Activated naive CD8-positive, alpha-beta T cell treated with anti-CD3 and anti-CD28 coated beads, Interleukin-2, amount 50 U/mL, for 24 hours (primary cell): ENCODE results near the gene GNG4.

Experiments used
- ATAC-seq: fragments of 150-1000 bp; cut with Tn5 transposase; one replicate; pipeline ENCODE4 v1.10.0; 2021
- DNase-seq: peaks from one replicate; pipeline ENCODE4 v3.0.0; 2021
- H3K27ac Mint-ChIP-seq: one replicate; pipeline ENCODE4 v1.8.0; 2021; ENCODE audit warnings: mild to moderate bottlenecking, mixed read lengths
- H3K27me3 Mint-ChIP-seq: one replicate; pipeline ENCODE4 v1.8.0; 2021; ENCODE audit warnings: mixed read lengths
- H3K36me3 Mint-ChIP-seq: one replicate; pipeline ENCODE4 v1.8.0; 2021; ENCODE audit warnings: low read depth, mixed read lengths
- H3K4me1 Mint-ChIP-seq: one replicate; pipeline ENCODE4 v1.8.0; 2021; ENCODE audit warnings: mixed read lengths
- H3K4me3 Mint-ChIP-seq: one replicate; pipeline ENCODE4 v1.8.0; 2021; ENCODE audit warnings: mild to moderate bottlenecking, moderate library complexity, mixed read lengths
- H3K9me3 Mint-ChIP-seq: one replicate; pipeline ENCODE4 v1.8.0; 2021; ENCODE audit warnings: mixed read lengths

Gene GNG4

GRCh38 chr1:235649368-235650163 is at the start of gene GNG4:
Gene GNG4, minus strand, starts transcription at chr1:235649784. Its CDS starts 65,946 bp downstream, at chr1:235583838.
- ATAC-seq (peak; percentile 31), DNase-seq (peak; percentile 40)
- Mint-ChIP-seq H3K4me3 (peak within 1 kb of the TSS; percentile 70), H3K27me3 (peaks cover 67% of the 10 kb centered on the region), H3K9me3 (no peaks in the 10 kb centered on the region), H3K27ac (peak within 1 kb of the TSS; percentile 39), H3K4me1 (peaks cover 11% of the 10 kb centered on the region), H3K36me3 (no peaks in the 10 kb centered on the region)

GRCh38 chr1:235697508-235697907 is 47.9 kb upstream of the GNG4 start:
- no peaks in the 10 kb centered on the region for H3K27me3 Mint-ChIP-seq
- DNase-seq (no peak), ATAC-seq (peak; percentile 99)
- peaks cover 77% of the 10 kb centered on the region for H3K36me3 Mint-ChIP-seq
- H3K27ac Mint-ChIP-seq: peak overlapping the region; percentile 84
- peaks cover 25% of the 10 kb centered on the region for H3K4me1 Mint-ChIP-seq
- H3K9me3 Mint-ChIP-seq: no peaks in the 10 kb centered on the region
- peak overlapping the region; percentile 7 for H3K4me3 Mint-ChIP-seq

- no peak overlapping the region for H3K4me3 Mint-ChIP-seq
- no peak overlapping the region for H3K27ac Mint-ChIP-seq
- DNase-seq (no peak), ATAC-seq (no peak)
- no peaks in the 10 kb centered on the region for H3K27me3 Mint-ChIP-seq
- H3K4me1 Mint-ChIP-seq: no peaks in the 10 kb centered on the region
- peaks cover 49% of the 10 kb centered on the region for H3K36me3 Mint-ChIP-seq
- H3K9me3 Mint-ChIP-seq: no peaks in the 10 kb centered on the region
These were observed 39.8 kb upstream of the GNG4 start for GRCh38 chr1:235689356-235689755.

- H3K27me3 Mint-ChIP-seq: no peaks in the 10 kb centered on the region
- ATAC-seq: no peak
- H3K36me3 Mint-ChIP-seq: peaks cover 52% of the 10 kb centered on the region
- H3K27ac Mint-ChIP-seq: no peak overlapping the region
- no peaks in the 10 kb centered on the region for H3K4me1 Mint-ChIP-seq
- H3K9me3 Mint-ChIP-seq: no peaks in the 10 kb centered on the region
- DNase-seq: no peak
- H3K4me3 Mint-ChIP-seq: no peak overlapping the region
These were observed 38.5 kb upstream of the GNG4 start for GRCh38 chr1:235688096-235688495.

- DNase-seq: no peak
- Mint-ChIP-seq H3K9me3 (no peaks in the 10 kb centered on the region), H3K4me3 (no peak overlapping the region), H3K36me3 (peaks cover 64% of the 10 kb centered on the region), H3K27ac (no peak overlapping the region), H3K4me1 (no peaks in the 10 kb centered on the region), H3K27me3 (no peaks in the 10 kb centered on the region)
- no peak for ATAC-seq
These were observed 34.1 kb upstream of the GNG4 start for GRCh38 chr1:235683653-235684052.

- H3K9me3 Mint-ChIP-seq: no peaks in the 10 kb centered on the region
- peaks cover 64% of the 10 kb centered on the region for H3K36me3 Mint-ChIP-seq
- no peaks in the 10 kb centered on the region for H3K27me3 Mint-ChIP-seq
- no peaks in the 10 kb centered on the region for H3K4me1 Mint-ChIP-seq
- H3K4me3 Mint-ChIP-seq: no peak overlapping the region
- no peak for DNase-seq
- ATAC-seq: no peak
- no peak overlapping the region for H3K27ac Mint-ChIP-seq
These were observed 32.6 kb upstream of the GNG4 start for GRCh38 chr1:235682216-235682615.

GRCh38 chr1:235679644-235680043 is 30.1 kb upstream of the GNG4 start:
- peaks cover 75% of the 10 kb centered on the region for H3K36me3 Mint-ChIP-seq
- H3K4me1 Mint-ChIP-seq: no peaks in the 10 kb centered on the region
- H3K4me3 Mint-ChIP-seq: no peak overlapping the region
- ATAC-seq (no peak), DNase-seq (no peak)
- no peaks in the 10 kb centered on the region for H3K27me3 Mint-ChIP-seq
- peaks cover 19% of the 10 kb centered on the region for H3K9me3 Mint-ChIP-seq
- H3K27ac Mint-ChIP-seq: no peak overlapping the region

GRCh38 chr1:235679005-235679404 is 29.4 kb upstream of the GNG4 start:
- Mint-ChIP-seq H3K36me3 (peaks cover 76% of the 10 kb centered on the region), H3K27me3 (no peaks in the 10 kb centered on the region), H3K27ac (no peak overlapping the region), H3K4me1 (no peaks in the 10 kb centered on the region), H3K9me3 (peaks cover 19% of the 10 kb centered on the region), H3K4me3 (no peak overlapping the region)
- ATAC-seq: no peak
- no peak for DNase-seq

GRCh38 chr1:235675152-235675890 is 25.7 kb upstream of the GNG4 start:
- no peak overlapping the region for H3K27ac Mint-ChIP-seq
- peaks cover 50% of the 10 kb centered on the region for H3K9me3 Mint-ChIP-seq
- no peak for DNase-seq
- ATAC-seq: no peak
- H3K4me3 Mint-ChIP-seq: no peak overlapping the region
- peaks cover 84% of the 10 kb centered on the region for H3K36me3 Mint-ChIP-seq
- H3K4me1 Mint-ChIP-seq: no peaks in the 10 kb centered on the region
- H3K27me3 Mint-ChIP-seq: no peaks in the 10 kb centered on the region

- no peaks in the 10 kb centered on the region for H3K27me3 Mint-ChIP-seq
- peaks cover 85% of the 10 kb centered on the region for H3K36me3 Mint-ChIP-seq
- H3K27ac Mint-ChIP-seq: no peak overlapping the region
- no peak for ATAC-seq
- H3K9me3 Mint-ChIP-seq: peaks cover 57% of the 10 kb centered on the region
- H3K4me3 Mint-ChIP-seq: no peak overlapping the region
- no peaks in the 10 kb centered on the region for H3K4me1 Mint-ChIP-seq
- DNase-seq: no peak
These were observed 24.4 kb upstream of the GNG4 start for GRCh38 chr1:235673981-235674380.

GRCh38 chr1:235671992-235672391 is 22.4 kb upstream of the GNG4 start:
- Mint-ChIP-seq H3K36me3 (peaks cover 87% of the 10 kb centered on the region), H3K4me1 (no peaks in the 10 kb centered on the region), H3K27ac (no peak overlapping the region), H3K4me3 (no peak overlapping the region), H3K27me3 (no peaks in the 10 kb centered on the region), H3K9me3 (peaks cover 57% of the 10 kb centered on the region)
- DNase-seq (no peak), ATAC-seq (no peak)

GRCh38 chr1:235670157-235670776 is 20.7 kb upstream of the GNG4 start:
- peaks cover 44% of the 10 kb centered on the region for H3K9me3 Mint-ChIP-seq
- H3K27me3 Mint-ChIP-seq: no peaks in the 10 kb centered on the region
- ATAC-seq (no peak), DNase-seq (no peak)
- H3K27ac Mint-ChIP-seq: no peak overlapping the region
- H3K36me3 Mint-ChIP-seq: peaks cover 72% of the 10 kb centered on the region
- no peaks in the 10 kb centered on the region for H3K4me1 Mint-ChIP-seq
- no peak overlapping the region for H3K4me3 Mint-ChIP-seq

- H3K27me3 Mint-ChIP-seq: no peaks in the 10 kb centered on the region
- ATAC-seq (no peak), DNase-seq (no peak)
- H3K4me3 Mint-ChIP-seq: no peak overlapping the region
- H3K9me3 Mint-ChIP-seq: peaks cover 38% of the 10 kb centered on the region
- peaks cover 65% of the 10 kb centered on the region for H3K36me3 Mint-ChIP-seq
- no peaks in the 10 kb centered on the region for H3K4me1 Mint-ChIP-seq
- no peak overlapping the region for H3K27ac Mint-ChIP-seq
These were observed 19.7 kb upstream of the GNG4 start for GRCh38 chr1:235669277-235669676.

- peaks cover 31% of the 10 kb centered on the region for H3K36me3 Mint-ChIP-seq
- no peaks in the 10 kb centered on the region for H3K9me3 Mint-ChIP-seq
- no peak overlapping the region for H3K27ac Mint-ChIP-seq
- no peaks in the 10 kb centered on the region for H3K4me1 Mint-ChIP-seq
- H3K27me3 Mint-ChIP-seq: no peaks in the 10 kb centered on the region
- DNase-seq (no peak), ATAC-seq (no peak)
- no peak overlapping the region for H3K4me3 Mint-ChIP-seq
These were observed 14.0 kb upstream of the GNG4 start for GRCh38 chr1:235663628-235664027.

- Mint-ChIP-seq H3K27ac (no peak overlapping the region), H3K4me3 (no peak overlapping the region), H3K9me3 (no peaks in the 10 kb centered on the region), H3K36me3 (peaks cover 26% of the 10 kb centered on the region), H3K27me3 (peaks cover 3% of the 10 kb centered on the region), H3K4me1 (no peaks in the 10 kb centered on the region)
- no peak for DNase-seq
- no peak for ATAC-seq
These were observed 12.0 kb upstream of the GNG4 start for GRCh38 chr1:235661568-235661967.
